ENCODE results near the gene TMEM18. TPM values are rescaled to one million over a fixed set of nuclear protein-coding genes. Genes with fewer than 3 reads are reported as not detected.

Gene TMEM18
- total RNA-seq, 1 donor from 2014 or later: 37.1 TPM

DNA sequence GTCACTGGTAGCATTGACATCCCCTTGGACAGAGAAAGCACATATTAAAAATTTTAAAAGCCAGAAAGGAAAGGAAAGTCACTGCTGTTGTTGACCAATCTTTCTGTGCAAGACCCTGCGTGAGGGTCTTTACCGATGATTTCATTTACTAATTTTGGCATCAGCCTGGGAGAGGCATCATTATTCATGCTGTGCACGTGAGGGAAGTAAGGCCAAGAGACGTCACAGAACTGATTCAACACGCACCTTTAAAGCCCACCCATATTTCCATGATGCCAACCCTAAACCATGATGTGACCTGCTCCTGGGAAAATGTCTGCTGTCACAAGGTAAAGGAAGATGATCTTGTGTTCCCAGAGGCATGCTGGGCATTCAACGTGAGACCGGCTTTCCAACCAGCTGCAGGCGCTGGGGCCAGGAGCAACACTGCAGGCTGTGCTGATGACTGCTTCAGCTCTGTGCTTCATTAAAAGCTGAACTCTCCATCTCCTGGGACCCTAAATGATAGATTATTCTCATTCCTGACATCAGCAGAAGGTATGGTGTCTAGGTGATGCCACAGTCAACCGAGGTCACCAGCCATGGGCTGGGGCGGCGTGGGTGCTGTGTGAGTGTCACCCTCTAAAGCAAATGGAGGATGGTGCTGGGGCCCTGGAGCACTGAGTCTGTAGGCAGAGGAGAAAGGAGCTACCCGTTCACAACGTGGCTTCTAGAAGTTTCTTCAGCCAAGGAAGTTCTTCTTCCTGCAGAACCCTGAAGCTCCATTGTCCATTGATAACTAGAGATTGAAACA, 53.9 kb downstream of the TMEM18 start:
- peaks cover under 1% of the 10 kb centered on the region for H3K9me3 Mint-ChIP-seq
- no peaks in the 10 kb centered on the region for H3K4me1 Mint-ChIP-seq
- H3K27ac Mint-ChIP-seq: no peak overlapping the region
- TF ChIP-seq, protein P1, sequence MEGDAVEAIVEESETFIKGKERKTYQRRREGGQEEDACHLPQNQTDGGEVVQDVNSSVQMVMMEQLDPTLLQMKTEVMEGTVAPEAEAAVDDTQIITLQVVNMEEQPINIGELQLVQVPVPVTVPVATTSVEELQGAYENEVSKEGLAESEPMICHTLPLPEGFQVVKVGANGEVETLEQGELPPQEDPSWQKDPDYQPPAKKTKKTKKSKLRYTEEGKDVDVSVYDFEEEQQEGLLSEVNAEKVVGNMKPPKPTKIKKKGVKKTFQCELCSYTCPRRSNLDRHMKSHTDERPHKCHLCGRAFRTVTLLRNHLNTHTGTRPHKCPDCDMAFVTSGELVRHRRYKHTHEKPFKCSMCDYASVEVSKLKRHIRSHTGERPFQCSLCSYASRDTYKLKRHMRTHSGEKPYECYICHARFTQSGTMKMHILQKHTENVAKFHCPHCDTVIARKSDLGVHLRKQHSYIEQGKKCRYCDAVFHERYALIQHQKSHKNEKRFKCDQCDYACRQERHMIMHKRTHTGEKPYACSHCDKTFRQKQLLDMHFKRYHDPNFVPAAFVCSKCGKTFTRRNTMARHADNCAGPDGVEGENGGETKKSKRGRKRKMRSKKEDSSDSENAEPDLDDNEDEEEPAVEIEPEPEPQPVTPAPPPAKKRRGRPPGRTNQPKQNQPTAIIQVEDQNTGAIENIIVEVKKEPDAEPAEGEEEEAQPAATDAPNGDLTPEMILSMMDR (IDR thresholded peaks at IDR 0.05; ENCODE audit: unreplicated experiment): no peak
- H3K4me3 Mint-ChIP-seq: no peak overlapping the region
- DNase-seq (ENCODE audit: low spot score in 2 of 2, unreplicated experiment in 2 of 2): no peak
- no peaks in the 10 kb centered on the region for H3K36me3 Mint-ChIP-seq
- peaks cover 13% of the 10 kb centered on the region for H3K27me3 Mint-ChIP-seq (ENCODE audit: low read depth)

DNA sequence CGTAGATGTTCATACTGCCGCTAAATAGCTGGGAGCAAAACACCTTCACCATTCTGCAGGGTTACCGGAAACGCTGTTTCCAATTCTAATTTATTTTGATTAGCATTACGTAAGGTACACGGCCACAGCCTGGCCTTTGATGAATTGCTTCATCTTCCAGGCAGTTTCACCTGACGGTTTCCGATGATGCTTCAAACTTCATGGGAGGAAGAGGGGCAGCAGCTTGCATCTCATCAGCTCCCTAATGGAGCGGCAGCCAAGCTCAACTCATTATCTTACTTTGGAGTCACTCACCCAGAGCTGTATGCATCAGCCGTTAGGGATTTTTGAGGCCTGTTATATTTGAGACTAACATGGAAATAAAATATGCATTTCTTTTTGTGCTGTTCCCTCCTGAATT, 54.8 kb downstream of the TMEM18 start:
- DNase-seq (ENCODE audit: low spot score in 2 of 2, unreplicated experiment in 2 of 2): no peak
- Mint-ChIP-seq H3K9me3 (peaks cover 10% of the 10 kb centered on the region), H3K27ac (no peak overlapping the region), H3K4me3 (no peak overlapping the region), H3K36me3 (no peaks in the 10 kb centered on the region), H3K4me1 (no peaks in the 10 kb centered on the region), H3K27me3 (ENCODE audit: low read depth) (peaks cover 9% of the 10 kb centered on the region)
- TF ChIP-seq, protein P1 (IDR thresholded peaks at IDR 0.05; ENCODE audit: unreplicated experiment): no peak

DNA sequence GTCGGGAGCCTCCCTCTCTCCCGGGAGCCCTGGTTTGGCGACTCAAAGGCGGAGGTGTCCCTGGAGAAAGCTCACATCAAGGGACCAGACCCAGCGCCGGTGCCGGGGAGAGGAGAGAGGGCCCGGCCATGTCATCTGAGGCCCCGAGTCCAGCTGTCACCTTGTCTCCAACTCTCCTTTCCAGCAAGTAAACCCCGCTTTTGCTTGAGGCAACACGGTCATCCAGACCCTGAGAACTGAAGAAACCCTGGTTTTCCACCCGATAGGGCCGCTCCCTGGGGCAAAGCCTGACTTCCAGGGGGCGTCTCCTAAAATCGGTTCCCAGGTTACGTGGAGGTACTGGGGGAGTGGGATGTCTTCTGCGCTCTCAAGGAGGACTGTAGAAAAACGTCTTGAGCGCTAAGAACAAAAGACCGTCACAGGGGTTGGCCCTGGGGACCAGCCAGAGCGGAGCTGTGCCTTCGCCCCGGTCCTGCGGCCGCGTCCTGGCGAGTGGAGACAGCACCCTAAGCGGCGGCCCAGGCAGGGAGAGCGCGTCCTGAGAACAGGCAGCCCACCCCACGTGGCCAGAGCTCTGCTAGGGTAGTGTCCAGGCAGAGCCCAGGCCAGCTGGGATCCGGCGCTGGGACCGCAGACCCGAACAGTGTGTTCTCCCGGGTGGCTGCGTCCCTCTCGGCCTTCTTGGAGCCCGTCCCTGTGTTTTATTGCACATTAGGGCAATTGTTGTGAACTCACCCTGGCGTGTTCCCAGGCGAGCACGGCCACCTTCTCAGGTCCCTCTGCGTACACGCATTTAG, 55.7 kb downstream of the TMEM18 start:
- DNase-seq (ENCODE audit: low spot score in 2 of 2, unreplicated experiment in 2 of 2): no peak
- H3K36me3 Mint-ChIP-seq: no peaks in the 10 kb centered on the region
- peaks cover 12% of the 10 kb centered on the region for H3K9me3 Mint-ChIP-seq
- no peak overlapping the region for H3K27ac Mint-ChIP-seq
- no peak overlapping the region for H3K4me3 Mint-ChIP-seq
- TF ChIP-seq, protein P1 (IDR thresholded peaks at IDR 0.05; ENCODE audit: unreplicated experiment): no peak
- no peaks in the 10 kb centered on the region for H3K4me1 Mint-ChIP-seq
- H3K27me3 Mint-ChIP-seq (ENCODE audit: low read depth): peaks cover 3% of the 10 kb centered on the region

DNA sequence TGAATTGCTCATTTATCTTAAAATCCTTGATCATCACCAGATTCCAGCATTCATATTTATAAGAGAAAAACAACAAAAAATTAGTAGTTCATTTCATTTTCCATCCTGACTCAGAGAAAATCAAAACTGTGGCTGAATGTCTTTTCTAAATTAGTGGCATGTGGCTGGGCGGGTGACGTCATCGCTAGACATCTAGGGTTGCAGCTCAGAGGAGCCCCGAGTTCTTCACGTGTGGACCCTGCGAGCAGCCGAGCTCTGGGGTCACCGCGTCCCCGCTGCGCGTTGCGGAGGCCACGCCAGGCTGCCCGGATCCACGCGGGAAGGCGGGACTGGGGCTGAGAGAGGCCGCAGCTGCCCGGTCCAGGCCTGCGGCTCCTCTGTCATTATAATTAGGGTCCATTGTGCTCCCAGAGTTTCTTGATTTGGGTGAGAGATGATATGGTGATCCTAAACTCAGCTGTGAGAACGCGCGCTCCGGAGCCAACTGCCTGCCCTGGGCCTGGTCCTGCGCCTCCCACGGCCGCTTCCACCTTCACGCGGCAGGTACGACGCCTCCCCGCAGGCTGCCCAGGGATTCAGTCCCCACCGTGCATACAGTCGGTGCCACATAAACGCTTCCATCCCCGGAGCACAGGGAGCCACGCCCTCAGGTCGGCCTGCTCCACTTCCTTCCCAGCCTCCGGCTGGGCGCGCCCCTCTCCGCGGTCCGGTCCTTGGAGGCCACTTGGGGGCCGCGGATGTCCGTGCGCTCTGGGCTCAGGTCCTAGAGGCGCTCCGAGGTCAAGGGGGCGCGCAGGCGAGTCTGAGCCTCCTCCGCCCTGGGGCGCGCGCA, 56.5 kb downstream of the TMEM18 start:
- peaks cover 5% of the 10 kb centered on the region for H3K27me3 Mint-ChIP-seq (ENCODE audit: low read depth)
- no peak for DNase-seq (ENCODE audit: low spot score in 2 of 2, unreplicated experiment in 2 of 2)
- no peak overlapping the region for H3K27ac Mint-ChIP-seq
- TF ChIP-seq, protein P1 (IDR thresholded peaks at IDR 0.05; ENCODE audit: unreplicated experiment): no peak
- peaks cover 12% of the 10 kb centered on the region for H3K9me3 Mint-ChIP-seq
- H3K36me3 Mint-ChIP-seq: no peaks in the 10 kb centered on the region
- no peak overlapping the region for H3K4me3 Mint-ChIP-seq
- no peaks in the 10 kb centered on the region for H3K4me1 Mint-ChIP-seq

DNA sequence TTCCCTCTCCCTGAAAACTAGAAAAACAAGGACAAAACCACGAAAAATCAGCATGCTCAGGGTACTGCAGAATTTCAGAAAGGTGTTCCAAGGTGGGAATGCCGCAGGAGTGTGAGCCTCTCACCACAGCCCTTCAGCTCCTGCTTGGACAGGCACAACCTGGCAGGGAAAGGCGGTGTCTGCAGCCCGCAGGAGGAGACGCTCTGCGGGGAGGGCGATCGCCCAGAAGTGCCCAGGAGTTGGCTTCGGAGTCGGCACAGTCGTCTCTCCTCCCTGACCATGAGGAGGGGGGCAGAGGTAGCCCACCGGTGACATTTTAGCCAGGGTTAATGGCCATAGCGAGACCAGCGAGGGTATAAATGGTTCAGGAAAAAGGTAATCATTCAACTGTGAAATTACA, 57.2 kb downstream of the TMEM18 start:
- Mint-ChIP-seq H3K27ac (no peak overlapping the region), H3K27me3 (ENCODE audit: low read depth) (peaks cover 8% of the 10 kb centered on the region), H3K4me3 (no peak overlapping the region), H3K4me1 (no peaks in the 10 kb centered on the region), H3K36me3 (no peaks in the 10 kb centered on the region), H3K9me3 (peaks cover 12% of the 10 kb centered on the region)
- DNase-seq (ENCODE audit: low spot score in 2 of 2, unreplicated experiment in 2 of 2): no peak
- TF ChIP-seq, protein P1 (IDR thresholded peaks at IDR 0.05; ENCODE audit: unreplicated experiment): no peak
